Measurements from ENCODE around the gene SETD1A. TPM values are rescaled to one million over a fixed set of nuclear protein-coding genes. Genes with fewer than 3 reads are reported as not detected.
A peak's percentile ranks its signal among the peaks of the same experiment; 100 is the strongest.
"Not testable (repeated sequence)": the region's sequence is repeated elsewhere in the genome, so short reads cannot be mapped to it uniquely, and the experiment has no call there.

SETD1A gene
- total RNA-seq, 2 donors from 2014 or later: 12.2 to 15.0 TPM

GRCh38 chr16:31003744-31004143 lies 46.2 kb downstream of the SETD1A start:
- no peak for ATAC-seq
- intact Hi-C loops (cut with DNase I, micrococcal nuclease): no loop called here
- DNase-seq: no peak

- ATAC-seq (no peak), DNase-seq (no peak)
- intact Hi-C loops (cut with DNase I, micrococcal nuclease): no loop called here
Measured at GRCh38 chr16:31004658-31005057, 47.1 kb downstream of the SETD1A start.

GRCh38 chr16:31005350-31006085 lies 48.0 kb downstream of the SETD1A start:
- no peak for ATAC-seq
- intact Hi-C loops (cut with DNase I, micrococcal nuclease): no loop called here

GRCh38 chr16:31006086-31006385 lies 48.5 kb downstream of the SETD1A start:
- no peak for DNase-seq
- intact Hi-C loops (cut with DNase I, micrococcal nuclease): no loop called here
- no peak for ATAC-seq

More at GRCh38 chr16:31005350-31006085, 48.0 kb downstream of the SETD1A start:
- no peak for DNase-seq

- intact Hi-C loops (cut with DNase I, micrococcal nuclease): no loop called here
- no peak for DNase-seq
- no peak for ATAC-seq
Measured at GRCh38 chr16:31006589-31006988, 49.0 kb downstream of the SETD1A start.

- intact Hi-C loops (cut with DNase I, micrococcal nuclease): no loop called here
- DNase-seq: no peak
- ATAC-seq: no peak
Measured at GRCh38 chr16:31007684-31008083, 50.1 kb downstream of the SETD1A start.

- ATAC-seq: no peak
Measured at GRCh38 chr16:31008149-31008548, 50.6 kb downstream of the SETD1A start.

GRCh38 chr16:31008551-31008950 lies 51.0 kb downstream of the SETD1A start:
- ATAC-seq: no peak
- DNase-seq: no peak
- intact Hi-C loops (cut with DNase I, micrococcal nuclease): no loop called here

More at GRCh38 chr16:31008149-31008548, 50.6 kb downstream of the SETD1A start:
- intact Hi-C loops (cut with DNase I, micrococcal nuclease): no loop called here
- DNase-seq: no peak

- ATAC-seq (no peak), DNase-seq (no peak)
- intact Hi-C loops (cut with DNase I, micrococcal nuclease): no loop called here
Measured at GRCh38 chr16:31009120-31009519, 51.6 kb downstream of the SETD1A start.

GRCh38 chr16:31009894-31010584 lies 52.5 kb downstream of the SETD1A start:
- intact Hi-C loops (cut with DNase I, micrococcal nuclease): no loop called here
- no peak for ATAC-seq
- DNase-seq: no peak

- no peak for DNase-seq
- no peak for ATAC-seq
- intact Hi-C loops (cut with DNase I, micrococcal nuclease): no loop called here
Measured at GRCh38 chr16:31010585-31011325, 53.2 kb downstream of the SETD1A start, which contains the start of gene STX1B. Gene STX1B (minus strand): TSS chr16:31010638. CDS start chr16:31010396, 242 bp downstream.

GRCh38 chr16:31011815-31012214 lies 54.3 kb downstream of the SETD1A start:
- ATAC-seq; DNase-seq; intact Hi-C loops (cut with DNase I, micrococcal nuclease): not testable (repeated sequence)

GRCh38 chr16:31013292-31013691 lies 55.7 kb downstream of the SETD1A start:
- DNase-seq; intact Hi-C loops (cut with DNase I, micrococcal nuclease); ATAC-seq: not testable (repeated sequence)

- DNase-seq (no peak), ATAC-seq (peak; percentile 72)
- intact Hi-C loops (cut with DNase I, micrococcal nuclease): no loop called here
Measured at GRCh38 chr16:31016018-31016417, 58.5 kb downstream of the SETD1A start.

- ATAC-seq: not testable (repeated sequence)
Measured at GRCh38 chr16:31017756-31018155, 60.2 kb downstream of the SETD1A start.

GRCh38 chr16:31020536-31020935 lies 63.0 kb downstream of the SETD1A start:
- intact Hi-C loops (cut with DNase I, micrococcal nuclease): no loop called here
- ATAC-seq: no peak
- no peak for DNase-seq

More at GRCh38 chr16:31017756-31018155, 60.2 kb downstream of the SETD1A start:
- intact Hi-C loops (cut with DNase I, micrococcal nuclease); DNase-seq: not testable (repeated sequence)

- DNase-seq: no peak
- intact Hi-C loops (cut with DNase I, micrococcal nuclease): no loop called here
- ATAC-seq: peak; percentile 43
Measured at GRCh38 chr16:31022544-31023251, 65.1 kb downstream of the SETD1A start.

- no peak for DNase-seq
- intact Hi-C loops (cut with DNase I, micrococcal nuclease): no loop called here
- no peak for ATAC-seq
Measured at GRCh38 chr16:31023252-31023602, 65.7 kb downstream of the SETD1A start.

- DNase-seq (no peak), ATAC-seq (no peak)
- intact Hi-C loops (cut with DNase I, micrococcal nuclease): no loop called here
Measured at GRCh38 chr16:31023627-31024226, 66.2 kb downstream of the SETD1A start.

Measured in left colon (tissue), 2 donors.